Cardiac fibroblast (primary cell): ENCODE data around the gene POLE.

Source experiments
- DNase-seq, 2 donors: peaks; one replicate each; pipeline versions ENCODE4 v3.0.0 to v3.0.0-alpha.2; 2010; ENCODE audit warnings: low read depth in 2 of 2
- H3K4me3 ChIP-seq, 2 donors: replicated peaks in 1 of 2; 1 replicate in 1 of 2; 2 replicates in 1 of 2; pipeline ENCODE4 v1.5.1; 2011; ENCODE audit warnings: low read depth in 2 of 2, low read length in 2 of 2, mild to moderate bottlenecking in 2 of 2, moderate library complexity in 1 of 2
- TF ChIP-seq, protein P1 (sequence below): IDR thresholded peaks from one replicate; pipeline ENCODE4 v1.5.1; 2011; ENCODE audit warnings: low read depth, mild to moderate bottlenecking, low read length, inconsistent platforms

The POLE gene

DNA sequence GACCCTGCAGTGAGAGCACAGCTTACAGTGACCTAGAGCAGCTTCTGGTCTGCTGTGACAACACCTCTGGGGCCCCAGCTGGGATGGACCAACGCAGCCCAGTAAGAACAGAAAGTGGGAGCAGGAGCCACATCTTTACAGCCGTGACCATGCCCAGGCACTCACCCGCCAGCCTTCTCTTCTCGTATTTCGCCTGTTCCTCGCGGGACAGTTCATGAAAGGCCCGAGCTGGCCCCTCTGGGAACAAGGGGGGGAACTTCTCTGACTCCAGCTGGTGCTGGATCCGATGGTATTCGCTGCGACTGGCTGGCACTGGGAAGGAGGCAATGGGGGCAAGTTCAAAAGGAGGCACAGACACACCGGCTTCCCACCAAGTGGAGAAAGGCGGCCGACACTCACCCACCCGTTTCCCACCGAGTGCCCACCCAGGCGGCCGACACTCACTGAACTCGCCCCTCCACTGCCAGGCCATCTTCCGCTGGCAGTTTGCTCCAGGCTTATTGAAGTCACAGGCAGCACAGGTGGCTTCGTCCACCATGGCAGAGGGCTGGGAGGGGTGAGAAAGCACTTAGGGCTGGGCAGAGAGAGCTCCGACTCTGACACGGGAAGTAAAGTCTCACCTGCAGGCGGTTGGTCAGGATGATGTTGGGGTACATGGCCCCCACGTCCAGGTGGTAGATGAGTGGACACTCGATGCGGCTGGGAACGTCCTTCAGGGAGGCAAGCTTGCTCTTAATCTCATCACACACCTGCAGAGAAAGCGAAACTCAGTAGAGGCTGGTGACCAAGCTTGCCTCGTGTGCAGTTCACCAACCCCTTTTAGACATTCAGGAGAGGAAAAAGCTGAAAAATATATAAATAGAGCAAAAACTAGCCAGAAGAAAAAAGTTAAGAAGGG lies 18.7 kb downstream of the POLE start:
- TF ChIP-seq, protein P1, sequence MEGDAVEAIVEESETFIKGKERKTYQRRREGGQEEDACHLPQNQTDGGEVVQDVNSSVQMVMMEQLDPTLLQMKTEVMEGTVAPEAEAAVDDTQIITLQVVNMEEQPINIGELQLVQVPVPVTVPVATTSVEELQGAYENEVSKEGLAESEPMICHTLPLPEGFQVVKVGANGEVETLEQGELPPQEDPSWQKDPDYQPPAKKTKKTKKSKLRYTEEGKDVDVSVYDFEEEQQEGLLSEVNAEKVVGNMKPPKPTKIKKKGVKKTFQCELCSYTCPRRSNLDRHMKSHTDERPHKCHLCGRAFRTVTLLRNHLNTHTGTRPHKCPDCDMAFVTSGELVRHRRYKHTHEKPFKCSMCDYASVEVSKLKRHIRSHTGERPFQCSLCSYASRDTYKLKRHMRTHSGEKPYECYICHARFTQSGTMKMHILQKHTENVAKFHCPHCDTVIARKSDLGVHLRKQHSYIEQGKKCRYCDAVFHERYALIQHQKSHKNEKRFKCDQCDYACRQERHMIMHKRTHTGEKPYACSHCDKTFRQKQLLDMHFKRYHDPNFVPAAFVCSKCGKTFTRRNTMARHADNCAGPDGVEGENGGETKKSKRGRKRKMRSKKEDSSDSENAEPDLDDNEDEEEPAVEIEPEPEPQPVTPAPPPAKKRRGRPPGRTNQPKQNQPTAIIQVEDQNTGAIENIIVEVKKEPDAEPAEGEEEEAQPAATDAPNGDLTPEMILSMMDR: no peak
- no peak for DNase-seq
- H3K4me3 ChIP-seq: no peak overlapping the region

DNA sequence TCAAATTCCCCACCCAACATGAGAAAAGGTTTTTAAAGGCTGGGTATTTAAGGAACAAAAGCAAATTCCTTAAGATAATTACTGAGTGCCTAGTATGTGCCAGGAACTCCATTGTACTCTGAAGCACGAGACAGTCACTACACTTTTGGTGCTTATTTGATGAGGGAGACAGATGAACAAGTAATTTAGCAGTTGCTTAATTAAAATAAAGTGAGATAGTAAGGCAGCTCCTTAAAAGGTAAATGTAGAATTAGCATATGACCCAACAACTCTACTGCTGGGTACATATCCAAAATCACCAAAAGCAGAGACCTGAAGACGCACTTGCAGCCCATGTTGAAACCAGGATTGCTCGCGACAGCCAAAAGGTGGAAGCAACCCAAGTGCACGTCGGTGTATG lies 21.3 kb downstream of the POLE start:
- no peak for DNase-seq
- H3K4me3 ChIP-seq: no peak overlapping the region
- TF ChIP-seq, protein P1: no peak

DNA sequence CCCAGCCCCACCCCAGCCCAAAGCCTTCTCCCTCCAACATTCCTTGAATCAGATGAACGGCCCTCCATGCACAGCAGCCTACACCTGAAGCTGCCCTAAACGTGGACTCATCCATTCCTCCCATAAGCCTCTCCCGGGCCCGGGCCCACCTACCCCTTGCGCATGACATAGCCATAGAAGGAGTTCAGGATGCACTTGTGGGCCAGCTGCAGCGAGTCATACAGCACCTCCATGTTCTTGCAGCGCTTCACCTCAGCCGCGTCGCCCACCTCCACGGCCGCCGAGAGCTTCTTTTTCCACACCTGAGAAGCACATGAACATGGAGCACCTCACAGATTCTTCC lies 22.0 kb downstream of the POLE start:
- no peak for DNase-seq
- no peak overlapping the region for H3K4me3 ChIP-seq
- TF ChIP-seq, protein P1: no peak

DNA sequence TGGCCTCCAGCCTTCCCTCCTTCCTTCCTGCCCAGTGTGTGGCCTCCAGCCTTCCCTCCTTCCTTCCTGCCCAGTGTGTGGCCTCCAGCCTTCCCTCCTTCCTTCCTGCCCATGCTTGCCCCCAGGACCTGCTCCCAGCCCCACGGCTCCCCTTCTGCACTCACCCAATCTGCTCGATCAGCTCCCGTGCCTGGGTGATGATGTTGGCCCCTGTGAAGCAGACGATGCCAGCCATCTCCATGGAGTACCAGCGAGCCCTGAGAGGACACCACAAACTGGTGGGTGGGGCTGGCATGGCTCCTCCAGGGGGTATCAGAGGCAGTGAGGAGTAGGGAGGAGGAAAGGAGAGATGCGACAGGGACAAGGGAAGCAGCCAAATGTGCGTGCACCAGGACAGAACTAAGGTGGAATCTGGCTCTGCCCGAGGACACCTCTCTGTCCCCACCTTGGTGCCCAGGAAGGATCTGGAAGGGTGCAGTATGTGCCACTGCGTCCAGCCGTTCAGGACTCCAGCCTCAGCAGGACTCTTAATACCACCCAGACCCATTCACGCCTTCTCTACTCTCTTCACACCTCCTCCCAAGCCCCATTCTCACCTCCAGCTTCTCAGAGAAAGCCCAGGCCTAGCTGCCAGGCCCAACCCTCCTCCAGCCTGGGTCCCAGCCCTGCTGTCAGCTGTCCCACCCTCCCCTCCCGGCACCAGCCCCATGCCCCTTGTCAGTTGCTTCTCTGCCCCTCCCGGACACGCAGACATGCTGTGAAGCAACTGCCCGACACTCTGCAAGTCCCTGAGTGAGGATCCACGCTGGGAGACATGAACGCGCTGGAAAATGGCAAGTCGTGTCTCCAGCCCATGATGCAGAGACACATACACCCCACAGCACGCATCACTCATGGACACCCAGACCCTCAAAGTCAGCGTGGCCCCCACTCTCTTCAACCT lies 22.7 kb downstream of the POLE start:
- no peak for DNase-seq
- H3K4me3 ChIP-seq: no peak overlapping the region
- TF ChIP-seq, protein P1: no peak

DNA sequence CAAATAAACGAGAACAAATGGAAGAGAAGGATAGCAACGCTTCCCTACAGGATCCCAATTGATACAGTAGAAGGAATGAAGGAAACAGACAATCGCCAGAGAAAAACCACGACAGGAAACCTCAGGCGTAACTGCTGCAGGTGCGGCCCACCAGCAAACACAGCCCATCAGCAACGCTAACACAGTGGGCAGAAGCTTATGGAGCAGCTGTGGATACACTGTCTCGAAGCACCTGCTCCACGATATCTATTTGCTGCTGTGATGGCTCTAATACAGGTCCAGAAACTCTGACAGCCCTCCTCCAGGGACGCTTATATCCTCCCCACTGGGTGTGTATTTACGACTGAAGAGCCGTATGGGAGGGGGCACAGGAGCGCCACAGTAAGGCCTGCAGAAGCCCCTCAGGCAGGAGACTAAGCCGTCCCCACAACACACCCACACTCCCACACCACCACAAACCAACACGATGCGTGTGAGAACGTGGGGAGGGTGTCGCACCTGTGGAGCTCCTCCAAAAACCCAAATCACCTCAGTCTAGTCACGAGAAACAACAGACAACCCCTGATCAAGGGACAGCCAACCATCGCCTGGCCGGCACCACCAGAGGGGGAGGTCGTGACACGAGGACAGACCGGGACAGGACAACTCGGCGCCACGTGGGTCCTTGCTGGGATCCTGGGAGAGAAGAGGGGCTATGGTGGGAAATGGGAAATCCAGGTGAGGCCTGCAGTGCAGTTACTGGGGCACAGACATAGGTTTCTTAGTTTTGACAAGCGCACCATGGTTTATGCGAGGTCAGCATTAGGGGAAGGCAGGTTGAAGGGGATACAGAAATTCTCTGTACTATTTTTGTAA lies 24.0 kb downstream of the POLE start:
- no peak for DNase-seq
- no peak overlapping the region for H3K4me3 ChIP-seq
- TF ChIP-seq, protein P1: no peak

DNA sequence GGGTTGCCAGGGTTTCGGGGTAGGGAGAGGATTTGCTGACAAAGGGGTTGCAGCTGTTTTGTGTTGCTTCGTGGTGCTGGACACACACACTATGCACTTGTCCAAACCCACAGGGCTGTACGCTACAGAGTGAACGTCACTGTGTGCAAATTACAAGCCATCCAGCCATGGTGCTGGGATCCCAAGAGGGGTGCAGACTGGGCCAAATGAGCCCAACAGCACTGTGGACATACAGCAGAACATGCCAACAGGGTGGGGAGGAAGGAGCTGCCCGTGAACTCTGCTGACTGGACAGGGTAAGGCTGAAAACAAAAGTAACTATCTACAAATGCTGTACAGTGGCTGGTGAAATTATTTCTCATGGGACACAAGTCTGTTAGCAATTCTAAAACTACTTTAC lies 25.2 kb downstream of the POLE start:
- no peak overlapping the region for H3K4me3 ChIP-seq
- no peak for DNase-seq
- TF ChIP-seq, protein P1: no peak
